ENCODE measurements around the gene GALK2.

DNA sequence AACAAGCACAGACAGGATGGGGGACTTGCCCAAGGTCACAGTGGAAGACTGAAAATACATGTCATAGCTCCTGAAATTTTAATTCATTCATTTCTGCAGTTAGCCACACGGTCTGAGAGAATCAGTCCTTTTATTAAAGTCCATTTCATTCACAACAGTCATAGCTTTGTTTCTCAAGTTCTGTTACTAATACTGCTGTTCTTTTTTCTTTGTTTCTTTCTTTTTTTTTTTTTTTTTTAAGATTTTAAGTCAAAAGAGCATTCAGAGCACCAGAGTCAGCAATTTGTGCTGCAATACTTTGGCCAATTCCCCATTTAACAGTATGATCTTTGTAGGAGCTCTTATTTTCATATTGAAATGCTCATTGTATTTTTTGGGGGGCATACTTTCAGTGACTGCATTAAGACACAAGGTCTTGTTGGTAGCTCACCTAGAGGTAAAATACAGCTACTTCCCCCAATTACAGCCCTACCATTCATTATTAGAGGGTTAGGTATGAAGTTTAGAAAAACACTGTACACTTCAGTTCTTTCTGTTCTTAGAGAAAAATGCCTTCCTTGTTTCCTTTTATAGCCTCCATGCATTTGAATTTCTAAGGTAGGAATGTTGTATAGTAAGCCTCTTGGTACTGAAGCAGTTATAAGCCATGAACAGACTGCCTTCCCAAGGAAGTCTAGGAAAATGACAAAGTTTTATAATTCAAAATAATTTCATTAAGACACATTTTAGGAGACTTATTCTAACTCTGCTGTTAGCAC, 9.6 kb downstream of the GALK2 start:
- TF ChIP-seq EZH2phosphoT487 (IDR thresholded peaks at IDR 0.05; ENCODE audit: low read depth, severe bottlenecking, unreplicated experiment) (no peak), CTCF (IDR thresholded peaks at IDR 0.05; ENCODE audit: poor library complexity) (no peak), EZH2 (IDR thresholded peaks at IDR 0.05; ENCODE audit: borderline replicate concordance) (no peak)

Measured in hepatocyte (in vitro differentiated cells).